C4-2B (cell line): Measurements from ENCODE around the gene HDGFL2.

Experiments
- H3K27ac ChIP-seq: fragments of 450-650 bp; 2 replicates; pipeline ENCODE4 v1.5.1; 2017
- CTCF ChIP-seq: fragments of 450-650 bp; conservative IDR thresholded peaks from 2 replicates; pipeline ENCODE4 v1.5.1; 2017; ENCODE audit warnings: mild to moderate bottlenecking
- ZFX ChIP-seq: fragments of 450-650 bp; IDR thresholded peaks from 2 replicates; pipeline ENCODE4 v1.6.1; 2017

The HDGFL2 gene

GRCh38 chr19:4452230-4452990 lies 19.7 kb upstream of the HDGFL2 start:
- TF ChIP-seq ZFX: no peak
- TF ChIP-seq CTCF: no peak
- no peak overlapping the region for H3K27ac ChIP-seq

GRCh38 chr19:4453232-4454179 lies 18.6 kb upstream of the HDGFL2 start:
- TF ChIP-seq ZFX: no peak
- TF ChIP-seq CTCF: no peak
- no peak overlapping the region for H3K27ac ChIP-seq

- TF ChIP-seq CTCF: no peak
- TF ChIP-seq ZFX: no peak
- H3K27ac ChIP-seq: no peak overlapping the region
These were observed 17.1 kb upstream of the HDGFL2 start for GRCh38 chr19:4454747-4455718.

- peak overlapping the region; percentile 63; the same call in 1 of the 2 replicates for H3K27ac ChIP-seq
- TF ChIP-seq ZFX (no peak), CTCF (no peak)
These were observed 16.2 kb upstream of the HDGFL2 start for GRCh38 chr19:4455719-4456475.

- peak overlapping the region; percentile 63 for H3K27ac ChIP-seq
- TF ChIP-seq CTCF: no peak
- TF ChIP-seq ZFX: no peak
These were observed 15.6 kb upstream of the HDGFL2 start for GRCh38 chr19:4456476-4456842.

GRCh38 chr19:4456843-4457653 lies 15.0 kb upstream of the HDGFL2 start:
- peak; percentile 31; the same call in 1 of the 2 replicates for TF ChIP-seq ZFX
- no peak for TF ChIP-seq CTCF
- H3K27ac ChIP-seq: peak overlapping the region; percentile 63
